Inferior parietal cortex (tissue), 1 donor: Measurements from ENCODE around the gene CACNA1F.

Source experiments
- DNase-seq: peaks from one replicate; pipeline ENCODE4 v3.0.0-alpha.2; 2016; ENCODE audit errors: extremely low spot score

The CACNA1F gene

DNA sequence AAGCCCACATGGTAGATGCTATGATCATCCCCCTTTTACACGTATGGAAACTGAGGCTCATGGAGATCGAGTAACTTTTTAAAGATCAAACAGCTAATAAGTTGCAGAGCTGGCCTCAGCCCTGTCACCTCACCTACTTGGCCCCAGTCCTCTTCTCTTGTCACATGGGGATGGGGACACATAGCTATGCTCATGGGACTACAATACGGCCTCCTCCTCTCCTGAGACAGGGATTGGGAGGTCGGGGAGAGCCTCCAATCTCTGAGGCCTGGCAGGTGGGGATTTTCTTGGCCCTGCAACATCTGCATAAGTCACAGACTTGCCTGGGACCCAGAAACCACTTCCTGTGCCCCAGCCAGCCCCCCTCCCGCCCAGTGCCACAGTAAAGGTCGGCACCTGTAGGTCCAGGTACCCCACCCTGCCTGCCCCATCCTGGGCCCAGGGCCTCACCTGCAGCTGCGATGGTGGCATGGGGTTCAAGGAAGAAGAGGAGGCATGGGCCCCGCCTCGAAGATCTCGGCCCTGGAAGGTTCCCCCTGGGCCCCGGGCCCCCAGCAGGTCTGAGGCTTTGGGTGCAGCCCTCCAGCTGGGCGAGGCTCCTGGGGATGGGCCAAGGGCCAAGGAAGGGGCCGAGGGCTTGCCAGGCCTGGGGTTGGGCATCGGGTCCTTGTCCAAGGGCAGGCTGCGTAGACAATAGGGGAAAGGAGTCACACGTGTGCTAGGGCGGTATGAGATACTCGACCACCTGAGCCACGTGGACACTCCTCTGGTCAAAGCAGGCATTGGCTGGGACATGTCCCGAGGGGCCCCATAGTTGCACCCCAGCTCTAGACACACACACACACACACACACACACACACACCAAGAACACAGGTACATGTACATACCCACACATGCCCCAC lies 25.0 kb upstream of the CACNA1F start:
- no peak for DNase-seq

DNA sequence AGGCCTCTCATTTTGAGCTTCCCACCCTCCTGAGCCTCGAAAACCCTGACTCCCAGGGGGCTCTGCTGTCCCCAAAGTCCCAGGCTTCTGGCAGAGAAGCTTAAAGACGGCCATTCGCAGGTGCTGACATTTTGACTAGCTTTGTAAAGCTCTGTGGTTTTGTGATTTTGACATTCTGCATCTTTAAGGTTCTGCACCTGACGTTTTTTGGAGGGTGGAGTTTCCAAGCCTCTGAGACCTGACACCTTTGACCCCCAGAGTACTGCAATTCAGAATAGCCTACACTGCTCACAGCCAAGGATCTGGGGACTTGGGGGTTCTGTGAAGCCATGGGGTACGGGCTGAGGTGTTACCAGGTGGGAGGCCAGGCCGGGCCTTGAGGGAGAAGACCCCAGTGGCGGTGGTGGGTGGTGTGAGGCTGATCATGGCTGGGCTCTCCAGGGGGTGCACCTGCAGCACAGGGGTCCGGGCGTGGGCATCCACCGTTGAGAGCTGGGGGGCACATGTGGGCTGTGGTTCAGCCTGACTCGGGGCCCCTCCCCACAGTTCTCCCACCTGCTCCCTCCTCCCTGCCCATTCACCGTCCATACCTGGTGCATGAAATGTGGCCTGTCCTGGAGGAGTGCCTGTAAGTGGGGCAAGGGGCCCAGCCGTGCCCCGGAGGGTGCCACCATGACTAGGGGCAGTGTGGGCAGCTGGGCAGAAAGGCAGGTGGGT lies 24.1 kb upstream of the CACNA1F start:
- DNase-seq: no peak

DNA sequence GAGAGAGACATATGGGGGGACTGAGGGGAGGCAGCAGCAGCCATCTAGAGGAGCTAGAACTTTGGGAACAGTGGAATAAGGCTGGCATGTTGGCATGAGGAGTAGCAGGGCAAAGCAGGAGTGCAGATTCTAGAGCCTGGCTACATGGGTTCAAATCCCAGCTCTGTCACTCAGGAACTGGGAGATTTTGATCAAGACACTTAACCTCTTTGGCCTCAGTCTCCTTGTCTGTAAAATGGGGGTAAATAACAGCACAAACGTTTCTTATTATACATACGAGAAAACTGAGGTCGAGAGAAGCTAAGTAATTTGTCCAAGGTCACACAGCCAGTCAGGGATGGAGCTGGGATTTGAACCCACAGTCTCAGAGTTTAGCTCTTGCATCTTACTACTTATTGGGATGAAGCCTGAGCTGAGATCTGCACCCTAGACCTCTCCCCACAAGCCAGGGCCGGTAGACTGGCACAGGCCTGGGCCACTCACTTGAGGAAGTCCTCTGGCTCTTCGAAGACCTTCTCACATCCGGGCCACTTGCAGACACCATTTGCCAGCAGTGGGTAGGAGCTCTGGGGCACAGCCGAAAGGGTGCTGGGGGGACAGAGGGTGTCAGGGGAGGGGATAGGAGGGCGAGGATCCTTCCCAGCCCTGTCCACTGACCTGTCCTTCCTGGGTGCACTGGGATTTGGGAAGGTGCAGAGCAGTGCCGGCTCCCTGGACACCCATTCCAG lies 23.3 kb upstream of the CACNA1F start:
- DNase-seq: no peak

DNA sequence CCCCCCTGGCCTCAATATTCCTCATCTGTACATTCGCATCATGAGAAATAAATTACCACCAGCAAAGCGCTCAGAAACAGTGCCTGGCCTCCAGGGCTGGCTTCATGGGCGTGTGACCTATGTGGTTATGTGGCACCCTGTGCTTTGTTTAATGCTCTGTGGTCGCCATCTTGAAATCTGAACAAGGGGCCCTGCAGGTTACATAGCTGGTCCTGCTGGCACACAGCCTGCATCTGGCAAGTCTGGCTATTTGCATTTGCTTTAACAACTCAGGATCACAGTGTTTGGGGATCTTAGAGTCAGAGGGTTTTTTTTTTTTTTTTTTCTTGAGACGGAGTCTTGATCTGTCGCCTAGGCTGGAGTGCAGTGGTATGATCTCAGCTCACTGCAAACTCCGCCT lies 21.5 kb upstream of the CACNA1F start:
- no peak for DNase-seq

DNA sequence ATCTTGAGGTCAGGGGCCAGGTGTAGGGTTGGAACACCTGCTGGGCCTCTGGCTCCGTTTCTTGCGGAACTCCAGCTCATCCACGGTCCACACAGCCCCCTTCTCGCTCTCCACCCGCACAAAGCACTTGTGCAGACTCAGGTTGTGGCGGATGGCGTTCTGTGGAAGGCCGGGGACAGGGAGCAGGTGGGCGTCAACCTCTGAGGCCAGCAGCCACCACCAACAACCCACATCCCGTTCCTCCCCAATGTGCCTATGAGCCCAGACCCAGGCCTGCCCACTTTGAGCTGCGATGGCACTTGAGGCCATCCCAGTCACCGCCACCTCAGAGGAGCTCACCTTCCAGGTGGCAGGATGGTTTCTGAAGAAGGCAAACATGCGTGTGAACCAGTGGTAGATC lies 18.2 kb upstream of the CACNA1F start:
- no peak for DNase-seq

DNA sequence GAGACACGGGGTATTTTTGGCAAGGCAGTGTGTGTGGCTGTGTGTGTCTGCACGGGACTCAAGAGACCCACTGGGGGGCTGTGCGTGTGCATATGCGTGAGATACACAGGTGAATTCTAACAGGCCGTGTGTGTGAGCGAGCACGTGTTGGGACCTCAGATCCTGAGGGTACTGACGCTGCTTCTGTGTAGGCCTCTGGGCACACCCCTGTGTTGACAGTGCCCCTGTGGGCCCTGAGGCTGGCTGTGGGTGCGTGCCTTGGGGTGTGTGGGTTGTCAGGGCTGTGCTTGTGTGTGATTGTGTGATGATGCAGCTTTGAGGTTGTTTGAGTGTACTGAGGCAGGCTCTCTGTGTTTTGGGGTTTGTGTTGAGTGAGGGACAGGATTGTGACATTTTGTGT lies 17.4 kb upstream of the CACNA1F start:
- no peak for DNase-seq

DNA sequence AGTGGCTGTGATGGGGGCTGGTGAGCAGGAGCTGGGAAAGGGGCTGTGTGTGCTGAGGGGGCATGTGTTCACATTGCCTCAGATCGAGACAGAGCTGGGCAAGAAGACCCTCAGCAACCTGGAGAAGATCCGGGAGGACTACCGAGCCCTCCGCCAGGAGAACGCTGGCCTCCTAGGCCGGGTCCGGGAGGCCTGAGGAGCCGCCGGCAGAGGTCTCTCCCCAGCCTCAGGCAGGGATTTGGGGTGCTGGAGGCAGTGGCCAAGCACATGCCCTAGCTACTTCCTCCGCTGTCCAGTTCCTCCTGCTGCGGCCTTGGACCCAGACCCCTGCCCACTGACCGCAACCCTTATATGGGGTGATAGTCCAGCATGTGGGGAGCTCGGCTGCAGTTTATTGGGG lies 16.9 kb upstream of the CACNA1F start:
- DNase-seq: no peak

DNA sequence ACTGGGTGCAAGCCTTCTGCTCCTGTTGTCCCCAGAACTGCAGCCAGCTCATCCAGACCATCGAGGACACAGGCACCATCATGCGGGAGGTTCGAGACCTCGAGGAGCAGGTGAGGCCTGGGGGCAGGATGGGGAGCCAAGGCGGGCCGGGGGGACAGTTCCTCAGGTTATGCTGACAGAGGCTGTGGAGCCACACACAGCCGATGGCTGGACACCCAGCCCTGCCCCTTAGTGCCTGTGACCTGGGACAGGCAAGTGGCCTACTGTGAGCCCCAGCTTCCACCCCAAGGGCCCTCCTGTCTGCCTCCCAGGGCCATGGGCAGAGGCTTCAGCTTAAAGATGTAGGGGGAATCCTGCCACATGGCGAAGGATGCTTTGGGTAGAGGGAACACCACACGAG lies 16.5 kb upstream of the CACNA1F start:
- no peak for DNase-seq

DNA sequence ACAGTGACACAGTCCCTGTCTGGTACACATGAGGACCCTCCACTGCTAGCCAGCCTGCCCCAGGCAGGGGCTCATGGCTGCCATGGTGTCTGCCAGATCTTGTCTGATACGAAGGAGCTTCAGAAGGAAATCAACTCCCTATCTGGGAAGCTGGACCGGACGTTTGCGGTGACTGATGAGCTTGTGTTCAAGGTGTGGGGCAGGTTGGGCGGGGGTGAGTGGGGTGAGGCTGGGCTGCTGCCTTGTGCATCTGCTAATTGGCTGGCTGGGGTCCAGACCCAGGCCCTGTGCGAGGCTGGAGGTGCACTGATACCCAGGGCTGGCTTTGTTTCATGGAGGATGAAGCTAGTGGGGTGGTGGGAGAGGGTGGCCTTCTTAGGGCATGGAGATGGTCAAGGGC lies 15.9 kb upstream of the CACNA1F start:
- no peak for DNase-seq

DNA sequence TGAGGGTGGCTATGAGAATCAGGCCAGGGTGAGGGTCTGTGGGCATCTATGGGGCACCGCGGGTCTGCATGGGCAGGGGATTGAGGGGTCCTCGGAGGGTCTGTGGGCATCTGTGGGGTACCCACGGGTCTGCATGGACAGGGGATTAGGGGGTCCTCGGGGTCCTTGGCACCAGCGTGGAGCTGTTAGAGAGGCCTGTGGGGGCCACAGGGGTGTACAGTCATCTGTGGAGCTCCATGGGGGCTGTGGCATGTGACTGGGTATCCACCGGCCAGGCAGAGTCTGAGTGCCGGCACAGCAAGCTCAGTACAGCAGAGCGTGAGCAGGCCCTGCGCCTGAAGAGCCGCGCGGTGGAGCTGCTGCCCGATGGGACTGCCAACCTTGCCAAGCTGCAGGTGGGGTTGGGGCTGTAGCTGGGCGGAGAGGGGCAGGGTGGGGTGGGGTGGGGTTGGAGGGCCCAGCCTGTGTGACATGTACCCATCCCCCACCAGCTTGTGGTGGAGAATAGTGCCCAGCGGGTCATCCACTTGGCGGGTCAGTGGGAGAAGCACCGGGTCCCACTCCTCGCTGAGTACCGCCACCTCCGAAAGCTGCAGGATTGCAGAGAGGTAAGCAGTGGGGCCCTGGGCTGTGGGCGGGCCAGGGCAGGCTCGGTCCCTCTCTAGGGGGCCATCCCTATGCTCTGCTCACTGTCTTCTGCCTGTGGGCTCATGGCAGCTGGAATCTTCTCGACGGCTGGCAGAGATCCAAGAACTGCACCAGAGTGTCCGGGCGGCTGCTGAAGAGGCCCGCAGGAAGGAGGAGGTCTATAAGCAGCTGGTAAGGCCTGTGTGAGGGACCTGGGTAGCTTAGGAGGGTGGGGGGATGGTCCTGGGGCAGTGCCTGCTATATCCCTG lies 15.0 kb upstream of the CACNA1F start:
- DNase-seq: no peak

DNA sequence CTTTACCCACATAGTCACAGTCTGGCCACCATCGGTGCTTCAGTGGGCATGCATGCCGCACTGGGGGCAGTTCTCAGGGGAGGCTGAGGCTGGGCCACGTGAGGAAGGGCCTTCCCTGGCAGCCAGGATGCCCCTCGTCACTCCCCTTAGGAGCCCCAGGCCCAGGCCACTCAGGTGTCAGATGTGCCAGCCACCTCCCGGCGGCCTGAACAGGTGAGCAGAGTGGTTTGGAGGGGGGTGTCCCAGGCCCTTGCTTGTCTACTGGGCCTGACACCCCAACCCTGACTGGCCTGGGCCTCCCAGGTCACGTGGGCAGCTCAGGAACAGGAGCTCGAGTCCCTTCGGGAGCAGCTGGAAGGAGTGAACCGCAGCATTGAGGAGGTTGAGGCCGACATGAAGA lies 14.2 kb upstream of the CACNA1F start:
- DNase-seq: no peak

DNA sequence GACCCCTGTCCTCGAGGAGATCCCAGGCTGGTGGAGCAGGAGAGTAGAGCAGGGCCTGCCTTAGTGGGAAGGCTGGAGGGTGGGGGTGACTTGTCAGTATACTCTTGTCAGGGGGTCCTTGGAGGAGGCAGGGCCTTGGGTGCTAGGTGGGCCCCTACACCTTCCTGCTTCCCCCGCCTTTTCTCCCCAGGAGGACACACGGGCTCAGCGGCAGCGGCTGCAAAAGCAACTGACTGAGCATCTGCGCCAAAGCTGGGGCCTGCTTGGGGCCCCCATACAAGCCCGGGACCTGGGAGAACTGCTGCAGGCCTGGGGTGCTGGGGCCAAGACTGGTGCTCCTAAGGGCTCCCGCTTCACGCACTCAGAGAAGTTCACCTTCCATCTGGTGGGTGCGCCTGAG lies 13.4 kb upstream of the CACNA1F start:
- no peak for DNase-seq

DNA sequence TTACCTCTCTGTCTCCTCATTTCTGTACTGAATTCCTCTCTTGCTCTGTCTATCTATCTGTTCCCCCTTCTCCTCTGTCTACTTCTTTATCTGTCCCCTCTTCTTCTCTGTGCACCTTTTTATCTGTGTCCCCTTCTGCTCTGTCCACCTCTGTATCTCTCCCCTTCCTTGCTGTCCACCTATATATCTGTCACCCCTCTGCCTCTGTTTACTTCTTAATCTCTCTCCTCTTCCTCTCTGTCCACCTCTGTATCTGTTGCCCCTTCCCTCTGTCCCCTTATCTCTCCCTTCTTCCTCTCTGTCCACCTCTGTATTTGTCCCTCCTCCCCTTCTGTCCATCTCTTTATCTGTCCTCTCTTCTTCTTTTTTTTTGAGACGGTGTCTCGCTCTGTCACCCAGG lies 11.1 kb upstream of the CACNA1F start:
- no peak for DNase-seq

DNA sequence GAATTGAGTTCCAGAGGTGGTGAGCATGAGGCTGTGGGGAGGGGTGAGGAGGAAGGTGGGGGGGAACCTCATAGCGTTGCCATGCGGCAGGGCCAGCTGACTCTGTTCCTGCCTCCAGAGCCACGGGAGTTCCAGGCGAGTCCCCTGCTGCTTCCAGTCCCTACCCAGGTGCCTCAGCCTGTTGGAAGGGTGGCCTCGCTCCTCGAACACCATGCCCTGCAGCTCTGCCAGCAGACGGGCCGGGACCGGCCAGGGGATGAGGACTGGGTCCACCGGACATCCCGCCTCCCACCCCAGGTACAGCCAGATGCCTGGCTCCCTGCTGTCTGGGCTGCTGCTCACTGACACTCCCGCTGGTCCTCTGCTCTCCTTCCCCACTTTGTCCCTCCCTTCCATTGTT lies 10.0 kb upstream of the CACNA1F start:
- DNase-seq: no peak

DNA sequence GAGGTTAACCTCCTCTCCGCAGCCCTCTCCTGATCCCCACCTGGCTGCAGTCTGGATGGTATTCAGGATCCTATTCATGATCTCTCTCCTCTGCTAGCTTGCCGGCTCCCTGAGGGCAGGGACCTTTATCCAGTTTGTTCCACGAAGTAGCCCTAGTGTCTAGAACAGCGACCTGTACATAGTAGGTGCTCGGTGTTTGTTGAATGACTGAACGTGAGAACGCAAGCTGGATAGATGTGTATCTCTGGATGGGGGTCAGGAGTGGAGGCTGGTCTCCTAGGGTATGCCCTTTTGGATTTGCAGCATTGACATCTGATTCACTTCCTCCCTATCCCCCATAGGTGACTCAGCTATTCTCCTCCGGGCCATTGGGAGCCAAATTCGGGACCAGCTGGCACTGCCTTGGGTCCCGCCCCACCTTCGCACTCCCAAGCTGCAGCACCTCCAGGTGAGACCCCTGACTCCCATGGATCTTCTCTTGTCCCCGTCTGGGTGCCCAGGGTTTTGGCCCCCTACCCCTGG lies 9.5 kb upstream of the CACNA1F start:
- DNase-seq: no peak

DNA sequence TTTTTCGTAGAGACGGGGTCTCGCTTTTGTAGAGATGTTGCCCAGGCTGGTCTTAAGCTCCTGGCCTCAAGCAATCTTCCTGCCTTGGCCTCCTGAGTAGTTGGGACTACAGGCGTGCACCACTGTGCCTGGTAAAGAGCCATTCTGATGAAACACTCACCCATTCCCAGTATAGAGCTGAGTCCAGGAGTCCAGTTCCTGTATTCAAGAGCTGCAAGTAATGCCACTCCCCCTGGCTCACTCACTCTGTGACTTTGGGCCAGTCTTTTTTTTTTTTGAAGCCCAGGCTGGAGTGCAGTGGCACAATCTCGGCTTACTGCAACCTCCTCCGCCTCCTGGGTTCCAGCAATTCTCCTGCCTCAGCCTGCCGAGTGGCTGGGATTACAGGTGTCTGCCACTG lies 5.6 kb upstream of the CACNA1F start:
- no peak for DNase-seq

DNA sequence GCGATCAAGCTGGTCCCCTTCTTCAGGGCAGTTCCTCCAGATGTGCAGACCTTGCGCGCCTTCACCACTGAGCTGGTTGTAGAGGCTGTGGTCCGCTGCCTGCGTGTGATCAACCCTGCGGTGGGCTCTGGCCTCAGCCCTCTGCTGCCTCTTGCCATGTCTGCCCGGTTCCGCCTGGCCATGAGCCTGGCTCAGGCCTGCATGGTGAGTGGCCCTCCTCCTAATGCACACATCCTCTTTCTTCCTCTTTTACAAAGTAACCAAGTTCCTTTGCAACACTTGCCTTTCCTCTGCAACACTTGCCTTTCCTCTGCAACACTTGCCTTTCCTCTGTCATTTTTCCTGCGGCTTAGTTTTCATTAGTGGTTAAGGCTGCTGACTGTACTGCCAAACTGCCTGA lies 3.9 kb upstream of the CACNA1F start:
- DNase-seq: no peak

DNA sequence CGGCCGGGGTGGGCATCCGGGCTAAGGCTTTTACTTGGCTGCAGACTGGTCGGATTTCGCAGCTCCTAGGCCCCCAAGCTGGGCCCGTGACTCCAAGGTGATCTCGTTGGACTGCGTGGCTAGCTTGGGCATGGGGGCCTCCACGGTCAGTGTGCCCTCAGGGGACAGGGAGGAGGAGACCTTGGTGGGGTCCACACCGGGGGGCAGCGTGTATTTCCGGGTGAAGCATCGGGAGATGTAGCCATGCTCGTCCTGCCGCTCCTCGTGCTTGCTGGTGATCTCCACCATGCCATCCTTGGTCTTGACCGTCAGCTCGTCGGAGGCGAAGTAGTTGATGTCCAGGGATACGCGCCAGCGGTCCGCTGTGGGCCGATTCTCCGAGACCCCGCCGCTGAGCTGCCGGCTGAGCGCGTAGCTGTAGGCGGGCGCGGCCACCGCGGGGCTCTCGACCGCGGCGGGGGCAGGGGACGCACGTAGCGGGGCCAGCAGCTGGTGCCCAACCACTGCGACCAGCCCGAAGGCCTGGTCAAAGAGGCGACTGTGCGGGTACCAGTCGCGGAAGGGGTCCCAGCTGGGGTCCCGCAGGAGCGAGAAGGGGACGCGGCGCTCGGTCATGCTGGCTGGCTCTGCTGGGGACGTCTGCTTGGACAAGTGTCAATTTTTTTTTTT lies 881 bp upstream of the CACNA1F start:
- DNase-seq: no peak

DNA sequence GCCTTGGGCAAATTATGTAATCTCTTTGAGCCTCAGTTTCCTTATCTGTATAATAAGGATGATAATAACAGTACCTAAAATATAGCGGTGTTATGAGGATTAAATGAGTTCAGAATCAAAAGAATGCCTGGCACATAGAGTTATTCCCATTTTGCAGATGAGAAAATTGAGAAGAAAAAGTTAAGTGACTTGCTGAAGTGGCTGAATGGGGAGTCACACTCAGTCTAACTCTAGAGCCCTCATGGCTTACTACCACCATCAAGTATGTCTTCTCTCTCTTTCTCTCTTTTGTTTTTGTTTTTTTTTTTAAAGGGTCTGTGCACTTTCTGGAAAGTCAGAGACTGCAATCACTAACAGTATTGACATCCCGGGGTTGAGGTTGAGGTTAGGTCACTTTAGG lies 615 bp downstream of the CACNA1F start:
- DNase-seq: no peak

DNA sequence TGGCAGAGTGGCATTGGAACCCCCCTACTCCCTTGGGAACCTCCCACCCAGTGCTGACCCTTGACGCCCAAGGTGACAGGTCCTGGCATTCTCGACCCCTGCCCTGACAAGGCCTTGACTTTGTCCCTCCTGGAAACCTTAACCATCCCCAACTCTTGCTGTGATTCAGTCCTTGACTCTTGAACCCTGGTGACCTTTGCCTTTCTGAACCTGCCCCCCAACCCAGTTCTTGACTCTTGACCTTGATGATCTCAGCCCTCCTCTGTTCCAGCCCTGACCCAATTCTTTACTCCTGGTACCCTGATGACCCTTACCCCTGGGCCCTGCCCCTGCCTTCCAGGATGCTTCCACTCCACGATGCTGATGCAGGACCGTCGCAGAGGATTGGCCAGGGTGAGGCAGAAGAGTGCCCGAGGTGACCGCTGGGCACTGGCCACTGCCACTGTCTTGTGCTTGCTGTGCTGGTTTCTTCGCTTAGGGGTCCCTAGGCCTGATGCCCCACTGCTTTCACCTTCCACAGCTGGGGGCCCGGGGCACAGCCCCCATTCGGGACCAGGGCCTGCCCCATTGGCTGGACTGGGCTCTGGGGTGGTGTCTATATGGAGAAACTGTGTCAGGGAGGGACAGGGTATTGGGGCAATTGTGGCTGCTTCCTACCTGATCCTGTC lies 1.7 kb downstream of the CACNA1F start:
- no peak for DNase-seq
